GM23248 (cell line): ENCODE measurements around the gene ST8SIA1. TPM values are rescaled to one million over a fixed set of nuclear protein-coding genes. Genes with fewer than 3 reads are reported as not detected.

Experiments
- DNase-seq: peaks from one replicate; pipeline ENCODE4 v3.0.0-alpha.2; 2015
- H2AFZ ChIP-seq: fragments of 200-600 bp; sonication (generic); 2 replicates; pipeline ENCODE4 v1.6.1; 2016; ENCODE audit warnings: antibody characterized with exemption
- H3F3A ChIP-seq: fragments of 200-600 bp; sonication (generic); 2 replicates; pipeline ENCODE4 v1.6.1; 2016; ENCODE audit warnings: mild to moderate bottlenecking, antibody characterized with exemption, mixed run types; ENCODE audit not compliant: insufficient read depth
- H3K27ac ChIP-seq: fragments of 200-600 bp; sonication (generic); 2 replicates; pipeline ENCODE4 v1.5.1; 2016; ENCODE audit warnings: mild to moderate bottlenecking
- H3K27me3 ChIP-seq: fragments of 200-600 bp; sonication (generic); replicated peaks from 2 replicates; pipeline ENCODE4 v1.6.1; 2016; ENCODE audit warnings: mild to moderate bottlenecking; ENCODE audit not compliant: insufficient read depth
- H3K36me3 ChIP-seq: fragments of 200-600 bp; sonication (generic); 2 replicates; pipeline ENCODE4 v1.6.1; 2016; ENCODE audit warnings: low read depth, mild to moderate bottlenecking
- H3K4me1 ChIP-seq: fragments of 200-600 bp; sonication (generic); 2 replicates; pipeline ENCODE4 v1.6.1; 2016; ENCODE audit warnings: mild to moderate bottlenecking; ENCODE audit not compliant: insufficient read depth
- H3K4me2 ChIP-seq: fragments of 200-600 bp; sonication (generic); one replicate; pipeline ENCODE4 v1.6.1; 2016; ENCODE audit warnings: mild to moderate bottlenecking; ENCODE audit not compliant: unreplicated experiment
- H3K4me3 ChIP-seq: fragments of 200-600 bp; sonication (generic); 2 replicates; pipeline ENCODE4 v1.5.1; 2016; ENCODE audit warnings: mild to moderate bottlenecking
- H3K79me2 ChIP-seq: fragments of 200-600 bp; sonication (generic); 2 replicates; pipeline ENCODE4 v1.6.1; 2016; ENCODE audit warnings: mild to moderate bottlenecking; ENCODE audit not compliant: insufficient read depth
- H3K9ac ChIP-seq: fragments of 200-600 bp; sonication (generic); 2 replicates; pipeline ENCODE4 v1.6.1; 2016; ENCODE audit warnings: mild to moderate bottlenecking
- H3K9me2 ChIP-seq: fragments of 200-600 bp; sonication (generic); 2 replicates; pipeline ENCODE4 v1.6.1; 2016; ENCODE audit warnings: mixed run types, mild to moderate bottlenecking, moderate library complexity; ENCODE audit not compliant: insufficient read depth
- H3K9me3 ChIP-seq: fragments of 200-600 bp; sonication (generic); one replicate; pipeline ENCODE4 v1.6.1; 2017; ENCODE audit warnings: low read depth
- H4K20me1 ChIP-seq: fragments of 200-600 bp; sonication (generic); 2 replicates; pipeline ENCODE4 v1.6.0; 2016; ENCODE audit not compliant: insufficient read depth
- EZH2 ChIP-seq: fragments of 200-600 bp; sonication (generic); IDR thresholded peaks from 2 replicates; pipeline ENCODE4 v1.6.1; 2018; ENCODE audit warnings: antibody characterized with exemption, mild to moderate bottlenecking; ENCODE audit not compliant: insufficient read depth, poor library complexity, severe bottlenecking
- EZH2phosphoT487 ChIP-seq: fragments of 200-600 bp; sonication (generic); IDR thresholded peaks from 2 replicates; pipeline ENCODE4 v1.6.1; 2018; ENCODE audit warnings: antibody characterized with exemption, moderate library complexity, mild to moderate bottlenecking, low read depth; ENCODE audit not compliant: insufficient read depth
- WGBS, 2 experiments: methylation state at CpG; one replicate each; pipeline ENCODE4 v1.1.6; 2015 to 2017; ENCODE audit warnings: low lambda C conversion rate in 2 of 2, low coverage in 1 of 2; ENCODE audit errors: missing lambda C conversion rate in 2 of 2; 5-methylcytosine and 5-hydroxymethylcytosine counted together
- in situ Hi-C: fragments of 300-500 bp; cut with MboI; formaldehyde crosslinking; loops from 2 replicates; pipeline ENCODE4 v1.15.0; 2020
- polyA plus RNA-seq: library from polyadenylated mRNA; unstranded; fragments of >200 nt; fragmentation: Nextera tagmentation; extraction: Ambion mirVana; gene quantifications from 2 replicates; pipeline ENCODE4 v1.2.1, GENCODE V29; 2016
- total RNA-seq: library from RNA; depleted of rRNA; stranded (reverse); fragments of >200 nt; shearing (Covaris generic); gene quantifications from 2 replicates; pipeline ENCODE4 v1.2.3, GENCODE V29; 2014

The ST8SIA1 gene
- total and polyA plus RNA-seq, 2 experiments from 2014 or later, result 0.15 TPM; not detected in 1

GRCh38 chr12:22266101-22266500 lies 68.4 kb downstream of the ST8SIA1 start:
- no peaks in the 10 kb centered on the region for H3K79me2 ChIP-seq
- no peaks in the 10 kb centered on the region for H3K9me3 ChIP-seq
- H3K4me1 ChIP-seq, result peaks cover 17% of the 10 kb centered on the region
- H4K20me1 ChIP-seq, result no peaks in the 10 kb centered on the region
- TF ChIP-seq EZH2 (no peak), EZH2phosphoT487 (no peak)
- in situ Hi-C loops, result no loop called here
- no peaks in the 10 kb centered on the region for H3K36me3 ChIP-seq
- peaks cover 6% of the 10 kb centered on the region for H3F3A ChIP-seq
- H3K9ac ChIP-seq, result no peak overlapping the region
- H3K9me2 ChIP-seq, result no peaks in the 10 kb centered on the region
- H2AFZ ChIP-seq, result no peak overlapping the region
- no peaks in the 10 kb centered on the region for H3K27me3 ChIP-seq
- no peak overlapping the region for H3K27ac ChIP-seq
- 82% methylated on average over 5 of the region's 5 CpGs for WGBS, 2 experiments
- DNase-seq, result no peak
- no peak overlapping the region for H3K4me2 ChIP-seq
- H3K4me3 ChIP-seq, result no peak overlapping the region

GRCh38 chr12:22264380-22264779 lies 70.1 kb downstream of the ST8SIA1 start:
- Histone ChIP-seq H3K9me3 (no peaks in the 10 kb centered on the region), H3K36me3 (no peaks in the 10 kb centered on the region), H3K9ac (no peak overlapping the region), H3F3A (no peaks in the 10 kb centered on the region; the same call in 1 of the 2 replicates), H2AFZ (no peak overlapping the region), H3K9me2 (no peaks in the 10 kb centered on the region), H3K27ac (no peak overlapping the region), H4K20me1 (no peaks in the 10 kb centered on the region), H3K4me1 (peaks cover 11% of the 10 kb centered on the region), H3K79me2 (no peaks in the 10 kb centered on the region), H3K27me3 (no peaks in the 10 kb centered on the region), H3K4me3 (no peak overlapping the region), H3K4me2 (no peak overlapping the region)
- TF ChIP-seq EZH2 (no peak), EZH2phosphoT487 (no peak)
- no peak for DNase-seq
- in situ Hi-C loops, result no loop called here
- WGBS, 2 experiments, result 70 to 81% methylated on average over 5 of the region's 5 CpGs

- no peaks in the 10 kb centered on the region for H4K20me1 ChIP-seq
- peaks cover 7% of the 10 kb centered on the region for H3K4me1 ChIP-seq
- in situ Hi-C loops, result no loop called here
- H3K4me2 ChIP-seq, result no peak overlapping the region
- H3K27ac ChIP-seq, result no peak overlapping the region
- no peaks in the 10 kb centered on the region for H3K36me3 ChIP-seq
- no peak overlapping the region for H2AFZ ChIP-seq
- no peaks in the 10 kb centered on the region; the same call in 1 of the 2 replicates for H3F3A ChIP-seq
- no peak overlapping the region for H3K4me3 ChIP-seq
- H3K9me3 ChIP-seq, result no peaks in the 10 kb centered on the region
- no peaks in the 10 kb centered on the region for H3K9me2 ChIP-seq
- no peak for TF ChIP-seq EZH2phosphoT487
- TF ChIP-seq EZH2, result no peak
- no peak for DNase-seq
- no peaks in the 10 kb centered on the region for H3K79me2 ChIP-seq
- no peak overlapping the region for H3K9ac ChIP-seq
- 49 to 59% methylated on average over 2 of the region's 2 CpGs for WGBS, 2 experiments
- no peaks in the 10 kb centered on the region for H3K27me3 ChIP-seq
These were observed 72.2 kb downstream of the ST8SIA1 start for GRCh38 chr12:22262309-22262708.

- no peaks in the 10 kb centered on the region for H3K9me3 ChIP-seq
- no peaks in the 10 kb centered on the region; the same call in 1 of the 2 replicates for H3F3A ChIP-seq
- no peak for TF ChIP-seq EZH2
- no peak for TF ChIP-seq EZH2phosphoT487
- H3K79me2 ChIP-seq, result no peaks in the 10 kb centered on the region
- H2AFZ ChIP-seq, result no peak overlapping the region
- H3K9ac ChIP-seq, result no peak overlapping the region
- no peaks in the 10 kb centered on the region for H3K4me1 ChIP-seq
- H3K4me2 ChIP-seq, result no peak overlapping the region
- in situ Hi-C loops, result no loop called here
- H4K20me1 ChIP-seq, result no peaks in the 10 kb centered on the region
- H3K27me3 ChIP-seq, result peaks cover 18% of the 10 kb centered on the region
- DNase-seq, result no peak
- no peak overlapping the region for H3K27ac ChIP-seq
- H3K4me3 ChIP-seq, result no peak overlapping the region
- H3K36me3 ChIP-seq, result no peaks in the 10 kb centered on the region
- no peaks in the 10 kb centered on the region for H3K9me2 ChIP-seq
- 36 to 41% methylated on average over 6 of the region's 6 CpGs for WGBS, 2 experiments
These were observed 77.4 kb downstream of the ST8SIA1 start for GRCh38 chr12:22257100-22257499.

- no peak for TF ChIP-seq EZH2
- no peak for TF ChIP-seq EZH2phosphoT487
- 23 to 35% methylated on average over 1 of the region's 1 CpG for WGBS, 2 experiments
- Histone ChIP-seq H3K27ac (no peak overlapping the region), H3K4me1 (no peaks in the 10 kb centered on the region), H3K79me2 (no peaks in the 10 kb centered on the region), H2AFZ (no peak overlapping the region), H3F3A (no peaks in the 10 kb centered on the region), H3K4me2 (no peak overlapping the region), H3K9me3 (no peaks in the 10 kb centered on the region), H3K36me3 (no peaks in the 10 kb centered on the region), H3K27me3 (peaks cover 18% of the 10 kb centered on the region), H3K4me3 (no peak overlapping the region), H4K20me1 (no peaks in the 10 kb centered on the region), H3K9me2 (no peaks in the 10 kb centered on the region), H3K9ac (no peak overlapping the region)
- no peak for DNase-seq
- in situ Hi-C loops, result no loop called here
These were observed 77.9 kb downstream of the ST8SIA1 start for GRCh38 chr12:22256605-22257004.
